ENCODE measurements around the gene C9orf50.

C9orf50 gene

GRCh38 chr9:129611307-129611800 lies 9.5 kb downstream of the C9orf50 start:
- DNase-seq (ENCODE audit: low read depth in 1 of 2, low spot score in 1 of 2) = no peak

- peak; percentile 58 to 59 for DNase-seq (ENCODE audit: low read depth in 1 of 2, low spot score in 1 of 2)
Observed at GRCh38 chr9:129610473-129611306, 10.2 kb downstream of the C9orf50 start.

- no peak for DNase-seq (ENCODE audit: low read depth in 1 of 2, low spot score in 1 of 2)
Observed at GRCh38 chr9:129610213-129610472, 10.8 kb downstream of the C9orf50 start.

- peak in 1 of 2 donors; percentile 33 for DNase-seq (ENCODE audit: low read depth in 1 of 2, low spot score in 1 of 2)
Observed at GRCh38 chr9:129609486-129610212, 11.3 kb downstream of the C9orf50 start.

- no peak for DNase-seq (ENCODE audit: low read depth in 1 of 2, low spot score in 1 of 2)
Observed at GRCh38 chr9:129608561-129609481, 12.1 kb downstream of the C9orf50 start.

GRCh38 chr9:129607027-129607387 lies 13.9 kb downstream of the C9orf50 start:
- no peak for DNase-seq (ENCODE audit: low read depth in 1 of 2, low spot score in 1 of 2)

GRCh38 chr9:129606161-129607026 lies 14.5 kb downstream of the C9orf50 start:
- DNase-seq (ENCODE audit: low read depth in 1 of 2, low spot score in 1 of 2) = no peak

GRCh38 chr9:129604766-129605163 lies 16.1 kb downstream of the C9orf50 start:
- DNase-seq (ENCODE audit: low read depth in 1 of 2, low spot score in 1 of 2) = no peak

- DNase-seq (ENCODE audit: low read depth in 1 of 2, low spot score in 1 of 2) = no peak
Observed at GRCh38 chr9:129604056-129604765, 16.7 kb downstream of the C9orf50 start.

- no peak for DNase-seq (ENCODE audit: low read depth in 1 of 2, low spot score in 1 of 2)
Observed at GRCh38 chr9:129602598-129603415, 18.1 kb downstream of the C9orf50 start.

- no peak for DNase-seq (ENCODE audit: low read depth in 1 of 2, low spot score in 1 of 2)
Observed at GRCh38 chr9:129601082-129601674, 19.7 kb downstream of the C9orf50 start.

GRCh38 chr9:129598089-129598596 lies 22.8 kb downstream of the C9orf50 start:
- DNase-seq (ENCODE audit: low read depth in 1 of 2, low spot score in 1 of 2) = no peak

- DNase-seq (ENCODE audit: low read depth in 1 of 2, low spot score in 1 of 2) = no peak
Observed at GRCh38 chr9:129597355-129598088, 23.4 kb downstream of the C9orf50 start.

- DNase-seq (ENCODE audit: low read depth in 1 of 2, low spot score in 1 of 2) = no peak
Observed at GRCh38 chr9:129596541-129597331, 24.2 kb downstream of the C9orf50 start.

- no peak for DNase-seq (ENCODE audit: low read depth in 1 of 2, low spot score in 1 of 2)
Observed at GRCh38 chr9:129595903-129596540, 24.9 kb downstream of the C9orf50 start.

- DNase-seq (ENCODE audit: low read depth in 1 of 2, low spot score in 1 of 2) = no peak
Observed at GRCh38 chr9:129595311-129595741, 25.6 kb downstream of the C9orf50 start.
